NCI-H2107 treated with DMSO at 0.1 percent for 48 hours (cell line): ENCODE measurements around the gene RAD52.
A peak's percentile ranks its signal among the peaks of the same experiment; 100 is the strongest.
"Not testable (repeated sequence)": the region's sequence is repeated elsewhere in the genome, so short reads cannot be mapped to it uniquely, and the experiment has no call there.

ENCODE experiments used
- DNase-seq: peaks from one replicate; lab custom pipeline; 2025; ENCODE audit not compliant: unreplicated experiment; lab: John Stamatoyannopoulos, UW

RAD52 gene

DNA sequence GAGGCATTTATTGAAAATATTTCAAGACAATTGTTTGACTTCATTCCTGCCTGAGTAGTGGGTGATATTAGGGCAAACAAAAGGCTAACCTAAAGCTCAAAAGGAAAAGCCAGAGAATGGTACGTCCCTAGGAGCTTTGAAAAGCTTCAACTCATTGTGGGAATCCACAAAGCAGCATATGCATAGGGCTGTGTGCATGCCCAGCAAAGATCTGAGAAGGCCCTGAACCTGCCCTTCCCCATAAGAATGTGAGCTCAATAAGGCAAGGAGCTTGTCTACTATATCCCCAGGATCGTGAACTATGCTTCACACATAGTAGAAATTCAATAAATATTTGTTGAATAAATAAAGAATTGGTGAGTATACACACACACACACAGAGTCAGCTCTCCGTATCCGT is 19.1 kb upstream of the RAD52 start:
- no peak for DNase-seq

DNA sequence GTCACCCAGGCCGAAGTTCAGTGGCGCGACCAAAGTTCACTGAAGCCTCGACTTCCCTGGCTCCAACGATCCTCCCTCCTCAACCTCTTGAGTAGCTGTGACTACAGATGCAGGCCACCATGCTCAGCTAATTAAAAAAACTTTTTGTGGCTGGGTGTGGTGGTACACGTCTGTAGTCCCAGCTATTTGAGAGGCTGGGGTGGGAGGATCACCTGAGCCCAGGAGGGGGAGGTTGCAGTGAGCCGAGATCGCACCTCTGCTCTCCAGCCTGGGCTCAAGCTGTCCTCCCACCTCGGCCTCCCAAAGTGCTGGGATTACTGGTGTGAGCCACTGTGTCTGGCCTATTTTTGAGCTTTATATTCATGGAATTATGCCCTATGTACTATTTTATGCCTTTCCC is 18.1 kb upstream of the RAD52 start:
- DNase-seq = no peak

DNA sequence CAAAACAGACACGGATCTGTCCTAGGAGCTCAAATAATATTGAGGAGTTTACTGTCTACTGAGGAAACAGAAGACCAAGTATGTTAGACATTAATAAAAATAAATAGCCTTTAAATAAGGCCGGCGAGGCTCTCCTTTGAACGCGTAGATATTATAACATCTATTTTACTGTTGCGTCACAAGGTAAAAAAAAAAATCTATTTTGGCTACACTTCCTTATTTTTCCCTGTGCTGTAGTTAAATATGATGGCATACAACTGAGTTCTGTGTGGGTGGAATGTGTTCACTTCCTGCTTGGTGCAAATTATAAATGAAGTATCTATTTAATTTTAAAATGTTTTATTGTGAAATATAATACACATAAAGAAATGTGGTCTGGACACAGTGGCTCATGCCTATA is 17.2 kb upstream of the RAD52 start:
- DNase-seq = no peak

DNA sequence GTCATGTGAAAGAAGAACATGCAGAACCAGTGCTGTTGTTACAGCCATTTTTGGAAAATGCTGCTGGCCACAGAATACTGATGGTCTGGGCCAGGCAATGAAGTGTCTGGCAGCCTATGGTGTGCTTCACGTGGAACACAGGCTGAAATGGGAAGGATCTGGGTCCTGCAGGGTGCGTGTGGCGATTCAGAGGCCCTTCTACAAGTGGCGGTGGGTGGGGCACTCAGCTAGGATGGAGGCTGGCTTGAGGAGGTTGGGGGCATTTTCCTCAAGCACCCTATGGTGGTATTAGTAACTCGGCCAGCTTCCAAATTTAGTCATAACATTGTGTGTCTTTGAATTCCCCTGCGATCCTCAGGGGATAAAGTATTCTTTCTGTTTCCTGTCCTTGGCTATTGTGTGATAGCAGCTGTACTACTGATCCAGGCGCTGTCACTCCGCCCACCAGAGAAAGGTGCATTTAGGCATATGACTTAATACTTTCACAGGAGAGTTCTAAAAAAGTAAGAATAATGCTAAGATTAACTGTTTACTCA is 9.2 kb upstream of the RAD52 start:
- DNase-seq = peak; percentile 58

DNA sequence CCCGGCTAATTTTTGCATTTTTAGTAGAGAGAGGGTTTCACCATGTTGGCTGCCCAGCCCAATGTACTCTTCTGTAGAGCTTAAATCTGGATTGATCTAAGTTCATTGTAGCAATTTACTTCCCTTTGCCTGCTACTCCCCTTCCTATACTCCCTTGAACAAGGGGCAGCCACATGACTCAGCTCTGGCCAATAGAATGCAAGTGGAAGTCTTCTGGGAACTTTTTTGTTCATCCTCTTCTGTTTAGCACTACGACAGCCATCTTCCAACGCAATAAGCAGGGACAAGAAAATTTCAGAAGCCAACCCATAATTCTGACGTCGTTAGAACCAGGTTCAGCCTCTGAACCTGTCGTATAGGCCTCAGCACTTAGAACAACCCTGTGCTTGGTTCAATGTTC is 6.4 kb upstream of the RAD52 start:
- no peak for DNase-seq

DNA sequence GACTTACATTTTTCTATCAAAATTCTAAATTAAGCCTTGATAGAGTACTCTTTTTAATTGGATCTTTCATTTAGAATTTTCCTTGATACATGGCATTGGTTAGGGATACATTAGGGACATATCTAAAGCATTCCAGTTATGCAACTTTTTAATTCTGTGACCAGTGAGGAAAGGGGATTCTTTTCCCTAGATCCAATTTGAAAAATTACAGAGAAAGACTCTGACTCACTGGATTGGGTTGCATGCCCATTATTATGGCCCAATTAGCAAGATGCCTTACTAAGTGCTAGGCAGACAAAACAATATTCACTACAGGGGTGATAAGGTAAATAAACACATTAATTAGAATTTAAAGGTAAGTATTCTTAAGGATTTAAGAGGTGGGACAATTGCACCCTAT is 5.2 kb upstream of the RAD52 start:
- DNase-seq = no peak

DNA sequence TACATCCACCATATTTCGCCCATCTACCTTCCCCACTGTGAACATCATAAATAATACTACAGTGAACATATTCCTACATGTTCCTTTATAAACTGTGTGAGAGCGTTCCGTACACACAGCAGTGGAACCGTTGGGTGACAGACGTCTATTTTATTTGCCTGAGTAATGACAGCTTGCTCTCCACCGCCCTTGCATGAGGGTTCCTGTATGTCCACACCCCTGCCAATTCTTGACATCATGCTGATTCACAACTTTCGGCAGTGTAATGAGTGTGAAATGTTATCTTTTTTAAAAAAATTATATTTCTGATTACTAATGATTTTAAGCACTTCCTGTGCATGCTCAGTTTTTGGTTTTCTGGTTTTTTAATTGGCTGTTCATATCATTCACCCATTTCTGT is 4.3 kb upstream of the RAD52 start:
- no peak for DNase-seq

DNA sequence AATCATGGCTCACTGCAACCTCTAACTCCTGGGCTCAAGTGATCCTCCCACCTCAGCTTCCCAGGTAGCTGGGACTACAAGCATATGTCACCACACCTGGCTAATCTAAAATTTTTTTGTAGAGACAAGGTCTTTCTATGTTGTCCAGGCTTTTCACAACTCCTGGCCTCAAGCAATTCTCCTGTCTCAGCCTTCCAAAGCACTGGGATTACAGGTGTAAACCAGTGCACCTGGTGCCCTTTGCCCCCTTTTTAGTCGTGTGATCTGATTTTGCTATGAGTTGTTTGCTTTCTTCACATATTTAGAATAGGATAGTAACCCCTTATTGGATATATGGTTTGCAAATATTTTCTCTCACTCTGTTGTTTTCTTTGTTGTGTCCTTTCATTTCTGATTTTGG is 1.7 kb upstream of the RAD52 start:
- no peak for DNase-seq

DNA sequence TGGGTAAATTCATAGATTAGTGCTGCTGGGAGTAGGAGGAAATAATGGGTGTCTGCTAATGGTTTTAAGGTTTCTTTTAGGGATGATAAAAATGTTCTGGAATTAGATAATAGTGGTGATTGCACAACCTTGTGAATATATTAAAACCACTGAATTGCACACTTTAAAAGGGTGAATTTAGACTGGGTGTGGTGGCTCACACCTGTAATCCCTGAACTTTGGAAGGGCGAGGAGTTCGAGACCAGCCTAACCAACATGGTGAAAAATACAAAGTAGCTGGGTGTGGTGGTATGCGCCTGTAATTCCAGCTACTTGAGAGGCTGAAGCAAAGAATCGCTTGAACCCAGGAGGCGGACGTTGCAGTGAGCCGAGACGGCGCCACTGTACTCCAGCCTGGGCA is 1.3 kb downstream of the RAD52 start:
- DNase-seq = no peak

DNA sequence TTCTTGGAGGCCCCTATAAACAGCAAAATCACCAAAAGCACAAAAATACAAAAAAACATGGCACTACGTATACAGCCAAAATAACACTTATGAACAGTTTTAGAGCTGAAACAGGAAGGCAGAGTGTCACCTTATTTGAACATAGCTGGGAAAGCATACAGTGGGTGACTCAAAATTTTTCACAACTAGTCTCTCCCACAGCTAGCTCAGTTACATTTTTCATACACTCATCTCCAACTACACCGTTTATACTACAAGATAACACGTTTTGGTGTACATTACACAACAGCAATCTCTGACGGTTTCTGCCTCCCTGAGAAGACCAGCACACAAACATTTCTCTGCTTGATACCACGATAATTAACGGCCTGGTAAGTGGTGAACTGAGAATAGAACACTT is 2.9 kb downstream of the RAD52 start:
- no peak for DNase-seq

DNA sequence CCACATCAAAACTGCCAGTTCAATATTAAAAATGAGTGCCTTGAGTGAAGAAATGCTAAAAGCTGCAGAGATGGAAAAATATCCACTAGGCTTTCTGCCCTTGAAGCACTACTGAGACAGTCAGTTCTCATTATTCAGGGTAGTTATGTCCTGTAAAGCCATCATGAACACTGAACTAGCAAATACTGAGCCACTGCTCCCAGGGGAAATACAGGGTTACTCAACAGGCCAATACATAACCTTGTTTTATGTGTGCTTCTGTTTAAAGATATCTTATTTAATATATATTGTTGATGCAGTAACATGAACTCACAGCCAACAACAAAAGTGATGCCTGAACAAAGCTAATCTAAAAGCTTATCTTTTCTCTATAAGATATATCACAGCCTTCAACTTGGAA is 3.3 kb downstream of the RAD52 start:
- DNase-seq = peak; percentile 22

DNA sequence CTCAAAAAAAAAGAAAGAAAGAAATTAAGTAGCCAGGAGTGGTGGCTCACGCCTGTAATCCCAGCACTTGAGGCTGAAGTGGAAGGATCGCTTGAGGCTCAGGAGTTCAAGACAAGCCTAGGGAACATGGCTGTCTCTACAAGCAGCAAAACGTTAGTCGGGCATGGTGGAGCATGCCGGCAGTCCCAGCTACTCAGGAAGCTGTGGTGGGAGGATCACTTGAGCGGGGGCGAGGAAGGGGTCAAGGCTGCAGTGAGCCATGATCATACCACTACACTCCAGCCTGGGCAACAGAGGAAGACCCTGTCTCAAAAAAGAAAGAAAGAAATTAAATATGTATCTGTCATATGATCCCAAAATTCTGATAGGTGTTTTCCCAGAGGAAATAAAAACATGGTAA is 5.3 kb downstream of the RAD52 start:
- DNase-seq = no peak

DNA sequence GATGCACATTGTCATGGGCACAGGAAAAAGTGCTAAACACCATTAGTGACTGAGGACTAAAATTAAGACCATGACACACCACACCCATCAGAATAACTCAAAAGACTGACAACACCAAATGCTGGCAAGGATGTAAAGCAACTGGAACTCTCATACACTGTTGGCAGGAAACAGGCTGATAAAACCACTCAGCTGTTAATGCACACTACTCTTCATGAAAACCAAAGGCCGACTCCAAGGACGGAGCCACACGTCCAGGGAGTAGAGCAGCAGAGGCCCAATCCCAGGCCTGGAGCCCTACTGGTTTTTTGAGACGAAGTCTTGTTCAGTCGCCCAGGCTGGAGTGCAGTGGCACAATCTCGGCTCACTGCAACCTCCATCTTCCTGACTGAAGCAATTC is 6.4 kb downstream of the RAD52 start:
- no peak for DNase-seq

DNA sequence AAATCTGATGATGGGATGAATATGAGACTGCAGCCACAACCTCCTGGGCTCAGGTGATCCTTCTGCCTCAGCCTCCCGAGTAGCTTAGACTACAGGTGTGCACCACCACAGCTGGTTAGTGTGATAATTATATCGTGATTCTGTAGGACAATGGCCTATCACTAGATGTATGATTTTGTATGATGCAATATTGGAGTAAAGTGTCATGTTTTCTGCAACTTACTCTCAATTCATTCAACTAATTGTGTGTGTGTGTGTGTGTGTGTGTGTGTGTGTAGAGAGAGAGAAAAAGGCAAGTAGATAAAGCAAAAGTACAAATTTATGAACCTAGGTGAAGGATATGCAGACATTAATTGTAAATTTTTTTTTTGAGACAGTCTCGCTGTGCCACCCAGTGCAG is 10.7 kb downstream of the RAD52 start:
- DNase-seq = no peak

DNA sequence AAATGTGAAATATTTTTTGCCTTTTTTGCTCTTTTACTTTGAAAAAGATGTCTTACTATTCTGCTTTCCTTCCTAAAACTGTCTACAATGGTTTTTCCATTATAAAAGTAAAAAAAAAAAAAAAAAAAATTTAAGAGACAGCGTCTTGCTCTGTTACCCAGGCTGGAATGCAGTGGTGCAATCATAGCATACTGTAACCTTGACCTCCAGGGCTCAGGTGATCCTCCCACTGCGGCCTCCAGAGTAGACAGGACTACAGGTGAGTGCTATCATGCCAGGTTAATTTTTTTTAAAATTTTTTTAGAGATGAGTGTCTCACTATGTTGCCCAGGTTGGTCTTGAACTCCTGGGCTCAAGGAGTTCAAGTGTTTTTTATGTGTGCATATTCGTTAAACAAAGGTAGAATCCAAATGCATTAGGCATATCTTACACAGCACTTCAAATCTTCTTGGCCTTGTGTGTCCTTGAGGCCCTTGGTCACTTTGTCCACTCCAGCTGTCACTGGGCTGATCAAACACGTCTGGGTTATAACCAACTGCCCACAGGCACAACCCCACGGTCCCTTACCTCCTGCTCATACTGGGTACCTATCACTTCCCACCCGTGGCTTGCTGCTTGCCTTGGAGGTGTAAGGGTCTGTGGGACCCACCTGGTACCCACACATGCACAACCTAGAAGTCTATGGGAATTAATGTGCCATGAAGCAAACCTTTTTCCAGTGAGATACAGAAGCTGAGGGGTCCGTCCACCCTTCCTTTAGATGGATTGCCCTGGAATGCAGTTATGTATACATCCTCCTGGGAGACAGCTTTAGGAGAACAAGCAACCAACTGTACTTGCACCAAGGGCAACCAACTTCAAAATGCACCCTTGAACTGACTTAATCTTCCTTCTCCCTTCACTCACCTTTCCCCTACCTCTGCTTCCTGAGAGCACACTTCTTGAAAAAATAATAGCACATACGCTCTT is 12.8 kb downstream of the RAD52 start:
- DNase-seq = no peak

DNA sequence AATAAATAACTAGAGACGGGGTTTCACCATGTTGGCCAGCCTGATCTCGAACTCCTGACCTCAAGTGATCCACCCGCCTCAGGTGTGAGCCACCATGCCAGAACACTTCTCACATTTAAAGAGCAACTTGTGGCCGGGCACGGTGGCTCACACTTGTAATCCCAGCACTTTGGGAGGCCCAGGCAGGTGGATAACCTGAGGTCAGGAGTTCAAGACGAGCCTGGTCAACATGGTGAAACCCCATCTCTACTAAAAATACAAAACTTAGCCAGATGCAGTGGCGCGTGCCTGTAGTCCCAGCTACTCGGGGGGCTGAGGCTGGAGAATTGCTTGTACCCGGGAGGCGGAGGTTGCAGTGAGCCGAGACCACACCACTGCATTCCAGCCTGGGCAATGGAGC is 13.6 kb downstream of the RAD52 start:
- DNase-seq = not testable (repeated sequence)

DNA sequence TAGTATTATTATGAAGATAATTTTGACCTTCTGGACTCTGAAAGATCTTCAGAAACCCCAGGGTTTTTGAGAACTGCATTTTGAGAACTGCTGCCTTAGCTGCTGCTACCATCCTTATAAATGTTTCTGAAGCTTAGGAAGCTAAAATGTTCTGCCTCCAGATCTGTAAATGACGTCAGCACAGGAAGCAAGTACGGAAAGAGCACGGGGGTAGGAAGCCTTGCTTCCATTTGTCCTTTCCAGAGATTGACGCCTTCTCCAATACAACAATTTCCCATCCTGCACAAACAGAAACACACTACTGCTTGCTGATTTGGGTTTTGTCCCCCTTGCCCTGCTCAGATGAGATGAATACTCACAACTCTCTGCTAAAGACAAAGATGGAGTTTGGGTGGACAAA is 17.9 kb downstream of the RAD52 start:
- DNase-seq = no peak

DNA sequence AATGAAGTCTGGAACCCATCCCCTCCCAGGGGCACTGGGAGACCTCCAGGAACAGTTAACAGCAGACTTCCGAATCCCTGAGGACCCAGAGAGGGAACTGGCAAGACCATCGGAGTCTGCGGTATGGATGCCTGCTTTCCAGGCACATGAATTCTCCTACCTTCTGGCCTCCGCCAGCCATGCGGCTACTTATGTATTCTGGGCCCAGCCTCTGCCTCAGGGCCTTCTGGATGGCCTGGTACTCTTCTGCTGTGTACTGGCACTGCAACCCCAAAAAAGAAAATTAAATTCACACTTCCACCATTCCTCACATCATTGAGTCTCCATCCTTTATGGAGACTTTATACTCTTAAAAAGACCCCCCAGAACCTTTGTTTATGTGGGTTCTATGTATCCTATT is 18.4 kb downstream of the RAD52 start:
- no peak for DNase-seq

DNA sequence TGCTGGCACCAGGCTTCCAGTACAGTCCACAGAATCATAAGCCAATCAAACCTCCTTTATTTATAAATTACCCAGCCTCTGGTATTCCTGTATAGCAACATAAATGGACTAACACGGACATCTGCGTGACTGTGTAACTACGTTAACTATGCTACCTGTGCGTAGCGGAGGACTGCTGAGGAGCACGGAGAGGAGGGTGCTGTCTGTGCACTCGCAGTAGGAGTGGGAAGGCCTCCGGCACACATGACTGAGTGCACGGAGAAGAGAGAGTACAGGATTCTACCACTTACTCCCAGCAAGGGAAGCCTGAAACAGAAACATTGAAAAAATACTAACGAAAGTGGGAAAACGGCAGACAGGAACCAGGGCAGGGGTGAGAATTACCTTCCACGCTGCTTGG is 22.9 kb downstream of the RAD52 start:
- no peak for DNase-seq

DNA sequence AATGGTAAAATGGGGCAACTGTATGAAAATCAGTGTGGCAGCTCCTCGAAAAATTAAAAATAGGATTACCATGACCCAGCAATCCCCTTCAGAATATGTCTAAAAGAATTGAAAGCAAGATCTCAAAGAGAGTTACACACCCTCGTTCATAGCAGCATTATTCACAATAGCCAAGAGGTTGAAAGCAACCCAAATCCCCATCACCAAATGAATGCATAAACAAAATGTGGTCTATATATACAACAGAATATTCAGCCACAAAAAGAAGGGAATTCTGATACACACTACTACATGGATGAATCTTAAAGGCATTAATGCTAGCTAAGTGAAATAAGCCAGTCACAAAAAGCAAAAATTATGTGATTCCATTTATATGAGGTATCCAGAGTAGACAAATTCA is 27.2 kb downstream of the RAD52 start:
- no peak for DNase-seq

DNA sequence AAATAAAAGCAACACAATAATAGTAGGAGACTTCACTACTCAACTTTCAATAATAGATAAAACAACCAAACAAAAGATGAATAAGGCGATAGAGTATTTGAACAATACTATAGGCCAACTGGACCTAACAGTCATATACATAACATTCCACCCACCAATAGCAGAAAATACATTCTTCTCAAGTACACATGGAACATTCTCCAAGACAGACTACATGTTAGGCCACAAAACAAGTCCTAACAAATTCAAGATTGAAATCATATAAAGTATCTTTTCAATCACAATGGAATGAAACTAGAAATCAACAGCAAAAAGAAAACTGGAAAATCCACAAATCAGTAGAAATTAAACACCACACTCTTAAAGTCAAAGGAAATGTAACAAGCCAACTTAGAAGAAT is 28.8 kb downstream of the RAD52 start:
- DNase-seq = no peak

DNA sequence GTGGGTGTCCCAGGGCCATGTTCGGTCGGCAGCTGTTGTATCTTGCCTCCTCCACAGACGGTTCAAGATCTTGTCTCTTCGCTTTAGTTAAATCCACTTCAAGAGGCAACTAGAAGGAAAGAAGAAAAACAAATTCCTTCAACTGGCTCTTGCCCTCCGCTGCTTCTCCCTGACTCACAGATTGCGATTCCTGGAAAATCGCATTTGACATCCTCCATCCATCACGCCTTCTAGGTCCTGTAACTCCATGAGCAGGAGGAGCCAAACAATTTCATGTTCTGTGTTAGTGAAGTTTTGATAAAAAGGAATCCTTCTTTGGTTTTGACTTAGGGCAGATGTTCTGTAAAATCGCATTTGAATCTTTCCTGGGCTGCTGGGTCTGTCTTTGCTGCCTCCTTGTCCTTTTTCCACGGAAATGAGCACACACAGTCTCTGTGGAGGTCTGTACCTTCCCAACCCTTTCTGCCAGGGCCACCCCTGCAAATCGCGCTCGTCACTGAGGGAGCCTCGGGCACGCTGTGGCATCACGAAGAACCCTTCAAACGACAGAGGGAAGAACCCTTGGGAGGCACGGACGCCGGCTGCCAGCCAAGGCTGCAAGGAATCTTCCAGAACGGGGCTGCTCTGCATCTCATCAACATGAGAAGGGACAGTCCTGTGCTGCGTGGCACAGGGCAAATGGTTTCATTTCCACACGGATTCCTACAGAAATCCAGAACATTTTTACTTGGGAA is 32.6 kb downstream of the RAD52 start:
- DNase-seq = no peak
